Measurements from ENCODE around the gene DLK1. TPM values are rescaled to one million over a fixed set of nuclear protein-coding genes. Genes with fewer than 3 reads are reported as not detected.

DLK1 gene
- total and polyA plus RNA-seq, 2 of the 13 experiments (the other 11 are each of a cell fraction or from before 2014, with no cell fraction given), result 95.5 to 312 TPM

GRCh38 chr14:100765991-100766390, 39.3 kb downstream of the DLK1 start:
- no peaks in the 10 kb centered on the region for H4K20me1 ChIP-seq (ENCODE audit: insufficient read depth, low read length)
- intact Hi-C loops (cut with micrococcal nuclease; ENCODE audit: unreplicated experiment), result no loop called here
- FAIRE-seq (no peak), DNase-seq (ENCODE audit: low spot score) (no peak), ATAC-seq (no peak)
- no peak overlapping the region for H2AFZ ChIP-seq (ENCODE audit: low read length)
- peaks cover 42% of the 10 kb centered on the region for H3K4me1 ChIP-seq (ENCODE audit: insufficient read depth, low read length)
- no peaks in the 10 kb centered on the region for H3K79me2 ChIP-seq (ENCODE audit: insufficient read depth, low read length)
- POLR2A ChIA-PET, result interaction anchor here (0.8 kb wide), 1 partner anchor 50 kb away, joined by 4 read pairs; no protein-coding TSS in a partner anchor
- TF ChIP-seq HNRNPLL (IDR thresholded peaks at IDR 0.05; ENCODE audit: low read depth, low read length, poor library complexity, severe bottlenecking) (no peak), TGIF2 (CRISPR knock-in tag; IDR thresholded peaks at IDR 0.05) (no peak), ZMYM3 (CRISPR knock-in tag; IDR thresholded peaks at IDR 0.05) (no peak), DPF2 (CRISPR knock-in tag; IDR thresholded peaks at IDR 0.05; ENCODE audit: borderline replicate concordance, low read depth) (no peak), NFYC (CRISPR knock-in tag; IDR thresholded peaks at IDR 0.05) (no peak)
- BruUV-seq (replicated peaks), result no TSS peak
- in situ Hi-C loops (cut with HindIII; ENCODE audit: extremely low pct_ligation_motif_present, low pct_unique_long_range_greater_than_20kb), result no loop called here
- no peaks in the 10 kb centered on the region for H3K36me3 ChIP-seq (replicated peaks in 1 of 2; ENCODE audit: control insufficient read depth in 1 of 2, insufficient read depth in 2 of 2, low read length in 2 of 2)
- H3K27me3 ChIP-seq (ENCODE audit: control insufficient read depth in 1 of 2, insufficient read depth in 2 of 2, low read length in 2 of 2), result no peaks in the 10 kb centered on the region
- no peak overlapping the region for H3K4me3 ChIP-seq (replicated peaks in 1 of 3; ENCODE audit: insufficient read depth in 1 of 3, low read depth in 2 of 3, low read length in 3 of 3)
- CTCF ChIA-PET (ENCODE audit: low intra/inter-chr PET ratio, low total read pairs), result no interaction called here
- H3K27ac ChIP-seq (ENCODE audit: extremely low read length, insufficient read depth, low read length), result no peak overlapping the region
- H3K9ac ChIP-seq (ENCODE audit: insufficient read depth, low read depth, low read length), result no peak overlapping the region
- H3K4me2 ChIP-seq (ENCODE audit: low read depth, low read length), result no peak overlapping the region
- H3K9me3 ChIP-seq (ENCODE audit: low read length), result no peaks in the 10 kb centered on the region
- 91% methylated on average over 7 of the region's 7 CpGs for WGBS (ENCODE audit: low lambda C conversion rate)

GRCh38 chr14:100767003-100767787, 40.5 kb downstream of the DLK1 start:
- peaks cover 42% of the 10 kb centered on the region for H3K4me1 ChIP-seq (ENCODE audit: insufficient read depth, low read length)
- no peak for ATAC-seq
- no peak for TF ChIP-seq PHF8 (CRISPR knock-in tag; IDR thresholded peaks at IDR 0.05)
- TF ChIP-seq TRAFD1 (CRISPR knock-in tag; IDR thresholded peaks at IDR 0.05; ENCODE audit: borderline replicate concordance), result no peak
- no peak for TF ChIP-seq DBP (CRISPR knock-in tag; IDR thresholded peaks at IDR 0.05; ENCODE audit: not compliant biosample characterization)
- TF ChIP-seq MEF2D (CRISPR knock-in tag; IDR thresholded peaks at IDR 0.05), result no peak
- TF ChIP-seq HES4 (CRISPR knock-in tag; IDR thresholded peaks at IDR 0.05; ENCODE audit: borderline replicate concordance), result no peak
- no peak for TF ChIP-seq SRSF9 (IDR thresholded peaks at IDR 0.05; ENCODE audit: borderline replicate concordance, insufficient read depth, low read depth, low read length, poor library complexity, severe bottlenecking)
- no peak for TF ChIP-seq TGIF2 (CRISPR knock-in tag; IDR thresholded peaks at IDR 0.05)
- no peak for TF ChIP-seq ZNF33A (CRISPR knock-in tag; IDR thresholded peaks at IDR 0.05; ENCODE audit: borderline replicate concordance)
- TF ChIP-seq MAX (IDR thresholded peaks at IDR 0.05), result no peak
- TF ChIP-seq RNF2 (conservative IDR thresholded peaks at IDR 0.05; ENCODE audit: low read depth), result no peak

More at GRCh38 chr14:100767003-100767787, 40.5 kb downstream of the DLK1 start:
- Histone ChIP-seq H3K9me3 (ENCODE audit: low read length) (peaks cover 6% of the 10 kb centered on the region), H3K9ac (ENCODE audit: insufficient read depth, low read depth, low read length) (no peak overlapping the region), H3K79me2 (ENCODE audit: insufficient read depth, low read length) (no peaks in the 10 kb centered on the region), H3K27me3 (ENCODE audit: control insufficient read depth in 1 of 2, insufficient read depth in 2 of 2, low read length in 2 of 2) (no peaks in the 10 kb centered on the region), H3K36me3 (replicated peaks in 1 of 2; ENCODE audit: control insufficient read depth in 1 of 2, insufficient read depth in 2 of 2, low read length in 2 of 2) (no peaks in the 10 kb centered on the region), H4K20me1 (ENCODE audit: insufficient read depth, low read length) (no peaks in the 10 kb centered on the region), H3K27ac (ENCODE audit: extremely low read length, insufficient read depth, low read length) (no peak overlapping the region), H2AFZ (ENCODE audit: low read length) (no peak overlapping the region), H3K4me3 (replicated peaks in 1 of 3; ENCODE audit: insufficient read depth in 1 of 3, low read depth in 2 of 3, low read length in 3 of 3) (no peak overlapping the region), H3K4me2 (ENCODE audit: low read depth, low read length) (no peak overlapping the region)
- intact Hi-C loops (cut with micrococcal nuclease; ENCODE audit: unreplicated experiment), result no loop called here
- DNase-seq (ENCODE audit: low spot score) (no peak), FAIRE-seq (no peak)
- in situ Hi-C loops (cut with HindIII; ENCODE audit: extremely low pct_ligation_motif_present, low pct_unique_long_range_greater_than_20kb), result no loop called here
- CTCF ChIA-PET (ENCODE audit: low intra/inter-chr PET ratio, low total read pairs), result no interaction called here
- POLR2A ChIA-PET, result no interaction called here
- WGBS (ENCODE audit: low lambda C conversion rate), result 95% methylated on average over 15 of the region's 15 CpGs
- no TSS peak for BruUV-seq (replicated peaks)
